Hippocampal formation (tissue), 2 donors: ENCODE results near the gene MADCAM1.
"Not testable (repeated sequence)": the region's sequence is repeated elsewhere in the genome, so short reads cannot be mapped to it uniquely, and the experiment has no call there.

Source experiments
- DNase-seq, 2 donors: peaks; one replicate each; lab custom pipeline; 2025; lab: John Stamatoyannopoulos, UW

MADCAM1 gene

DNA sequence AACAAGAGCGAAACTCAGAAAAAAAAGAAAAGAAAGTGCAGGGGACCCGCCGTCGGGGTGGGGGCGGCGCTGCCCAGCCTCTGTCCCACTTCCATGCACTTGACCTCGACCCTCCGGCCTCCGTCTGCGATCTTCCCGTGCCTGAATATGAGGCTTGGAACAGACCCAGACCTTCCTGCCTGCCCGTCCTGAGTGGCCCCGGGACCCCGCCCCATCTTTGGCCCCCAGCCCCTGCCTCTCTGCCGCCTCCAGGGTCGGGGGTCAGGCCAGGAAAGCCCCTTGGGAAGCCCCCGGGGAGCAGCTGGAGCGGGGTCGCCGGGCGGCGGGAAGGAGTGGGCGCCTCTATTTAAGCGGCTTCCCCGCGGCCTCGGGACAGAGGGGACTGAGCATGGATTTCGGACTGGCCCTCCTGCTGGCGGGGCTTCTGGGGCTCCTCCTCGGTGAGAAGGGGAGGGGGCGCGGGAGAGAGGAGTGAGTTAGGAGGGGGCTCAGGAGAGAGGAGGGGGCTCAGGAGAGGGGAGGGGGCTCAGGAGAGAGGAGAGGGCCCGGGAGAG is at the start of gene MADCAM1:
MADCAM1 (plus strand) TSS at position 375 of the 554 bp plus-strand sequence; CDS start at position 389, 14 bp downstream.
- DNase-seq: no peak

- DNase-seq: no peak
Observed at GRCh38 chr19:447064-447426, 49.2 kb upstream of the MADCAM1 start.

DNA sequence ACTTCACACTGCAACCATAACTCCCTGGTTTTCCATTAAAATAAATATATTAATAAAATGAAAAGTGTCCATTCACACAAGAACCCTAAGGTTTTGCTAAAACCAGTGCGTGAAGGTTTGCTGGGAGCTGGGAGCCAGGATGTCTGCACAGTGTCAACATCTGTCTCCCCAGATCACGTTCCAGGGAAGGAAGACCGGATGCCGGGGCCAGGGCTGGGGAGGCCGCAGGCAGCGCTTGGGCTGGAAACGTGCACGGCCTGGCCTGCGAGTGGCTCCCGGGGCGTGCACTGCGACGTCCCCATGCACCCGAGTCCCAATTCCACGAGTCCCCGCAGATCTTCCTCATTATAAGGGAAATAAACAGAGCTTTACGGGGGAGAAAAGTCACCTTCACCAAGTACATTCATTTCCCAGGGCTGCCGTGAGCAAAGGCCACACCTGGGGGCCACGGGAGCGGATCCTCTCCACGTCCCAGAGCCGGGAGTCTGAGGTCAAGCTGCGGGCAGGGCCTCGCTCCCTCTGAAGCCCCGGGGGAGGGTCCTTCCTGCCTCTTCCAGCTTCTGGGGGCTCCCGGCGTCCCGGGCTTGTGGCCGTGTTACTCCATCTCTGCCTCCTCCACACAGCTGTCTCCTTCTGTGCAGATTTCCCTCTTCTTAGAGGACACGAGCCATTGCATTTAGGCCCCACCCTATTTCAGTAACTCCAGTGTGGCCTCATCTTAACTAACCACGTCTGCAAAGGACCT is 48.3 kb upstream of the MADCAM1 start:
- no peak for DNase-seq

GRCh38 chr19:449916-450315 is 46.4 kb upstream of the MADCAM1 start:
- no peak for DNase-seq

- not testable (repeated sequence) for DNase-seq
Observed at GRCh38 chr19:450912-451481, 45.3 kb upstream of the MADCAM1 start.

- no peak for DNase-seq
Observed at GRCh38 chr19:452829-453228, 43.5 kb upstream of the MADCAM1 start.

- no peak for DNase-seq
Observed at GRCh38 chr19:453606-454005, 42.7 kb upstream of the MADCAM1 start.

GRCh38 chr19:455031-455705 is 41.1 kb upstream of the MADCAM1 start:
- no peak for DNase-seq

DNA sequence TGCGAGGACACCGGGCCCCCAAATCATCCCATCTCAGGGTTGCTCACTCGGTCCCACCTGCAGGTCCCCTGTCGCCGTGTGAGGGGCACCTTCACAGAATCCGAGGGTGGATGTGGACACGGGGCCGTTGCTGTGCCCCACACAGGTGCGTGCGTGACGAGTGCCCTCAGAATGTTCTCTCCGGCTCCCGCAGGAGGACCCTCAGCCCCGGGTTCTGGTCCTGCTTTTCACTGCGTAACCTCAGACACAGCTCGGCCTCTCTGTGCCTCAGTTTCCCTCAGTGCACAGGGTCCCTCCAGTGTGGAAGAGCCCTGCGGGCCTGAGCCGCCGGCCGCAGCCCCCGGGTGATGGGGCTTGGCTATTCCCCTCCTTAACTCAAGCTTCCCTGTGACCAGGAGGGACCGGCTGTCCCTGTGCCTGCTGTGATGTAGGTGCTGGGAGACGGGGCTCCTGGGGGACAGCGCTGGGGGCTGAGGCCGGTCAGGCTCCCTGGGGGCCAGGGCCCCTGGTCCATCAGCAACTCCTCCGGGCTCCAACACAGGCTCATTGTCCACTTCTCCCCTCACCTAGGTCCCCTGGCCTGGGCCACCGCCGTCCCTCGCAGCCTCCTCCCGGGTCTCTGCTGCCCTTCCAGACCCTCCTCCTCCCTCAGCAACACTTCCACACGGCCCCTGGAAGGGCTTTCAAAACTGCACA is 40.3 kb upstream of the MADCAM1 start:
- DNase-seq: no peak

DNA sequence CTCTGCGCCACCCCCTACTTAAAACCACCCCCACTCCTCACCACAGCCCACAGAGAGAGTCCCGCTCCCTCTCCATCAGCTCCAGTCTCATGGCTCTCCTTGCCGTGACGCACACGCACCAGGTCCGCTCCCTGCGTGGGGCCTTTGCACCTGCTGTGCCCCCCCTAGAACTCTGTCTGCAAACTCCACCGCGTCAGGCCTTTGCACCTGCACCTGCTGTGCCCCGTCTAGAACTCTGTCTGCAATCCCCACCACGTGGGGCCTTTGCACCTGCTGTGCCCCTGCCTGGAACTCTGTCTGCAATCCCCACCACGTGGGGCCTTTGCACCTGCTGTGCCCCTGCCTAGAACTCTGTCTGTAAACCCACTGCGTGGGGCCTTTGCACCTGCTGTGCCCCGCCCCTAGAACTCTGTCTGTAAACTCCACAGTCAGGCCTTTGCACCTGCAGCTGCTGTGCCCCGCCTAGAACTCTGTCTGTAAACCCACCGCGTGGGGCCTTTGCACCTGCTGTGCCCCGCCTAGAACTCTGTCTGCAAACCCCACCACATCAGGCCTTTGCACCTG is 39.7 kb upstream of the MADCAM1 start:
- DNase-seq: no peak

DNA sequence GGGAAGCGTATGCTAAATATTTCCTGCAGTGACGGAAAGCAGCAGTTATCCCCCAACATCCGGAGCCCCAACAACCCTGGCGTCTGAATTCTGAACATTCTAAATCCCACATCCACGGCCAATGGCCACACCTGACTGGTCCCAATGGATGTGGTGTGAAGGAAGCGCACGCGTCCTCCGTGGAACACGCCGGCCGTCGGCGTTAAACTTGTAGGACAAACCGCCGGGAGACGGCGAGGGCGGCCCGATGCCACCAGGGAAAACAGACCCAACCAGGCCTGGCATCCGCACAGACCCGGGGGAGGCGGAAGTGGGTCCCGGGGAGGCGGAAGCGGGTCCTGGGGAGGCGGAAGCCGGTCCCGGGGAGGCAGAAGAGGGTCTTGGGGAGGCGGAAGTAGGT is 38.6 kb upstream of the MADCAM1 start:
- DNase-seq: no peak

GRCh38 chr19:458091-459042 is 37.9 kb upstream of the MADCAM1 start:
- DNase-seq: no peak

DNA sequence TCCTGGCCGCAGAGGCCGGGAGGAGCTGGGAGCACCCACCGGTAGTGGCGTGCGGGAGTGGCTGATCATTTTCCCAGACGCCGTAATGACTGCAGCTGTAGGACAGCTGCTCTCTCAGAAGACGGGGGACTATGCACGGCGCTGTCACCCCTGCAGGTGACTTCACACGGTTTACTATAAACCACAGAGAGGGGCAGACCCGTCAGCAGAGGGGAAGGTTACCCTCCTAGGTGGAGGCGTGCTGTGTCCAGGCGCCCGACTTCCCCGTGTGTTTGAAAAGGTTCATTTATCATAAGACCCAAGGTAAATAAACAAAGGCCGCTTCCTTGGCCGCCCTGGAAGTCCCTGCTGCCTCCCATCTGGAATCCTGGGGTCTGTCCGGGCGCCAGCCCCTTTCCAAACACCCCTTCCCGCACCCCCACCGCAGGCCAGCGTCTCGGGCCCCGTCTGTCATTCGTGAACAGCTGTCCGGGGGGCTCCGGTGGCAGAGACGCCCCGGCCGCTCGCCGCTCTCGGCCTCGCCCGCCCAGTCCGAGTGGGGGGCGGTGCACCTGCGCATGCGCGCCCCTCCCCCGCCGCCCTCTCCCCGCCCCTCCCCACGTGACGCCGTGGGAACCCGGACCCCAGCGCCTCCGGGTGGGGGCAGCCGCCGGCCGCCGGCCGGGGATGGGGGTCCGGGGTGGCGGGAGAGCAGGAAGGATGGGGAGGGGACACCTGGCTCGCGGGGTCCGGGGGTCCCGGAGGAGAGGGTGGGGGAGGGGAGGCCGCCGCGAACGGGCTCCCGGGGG is 36.4 kb upstream of the MADCAM1 start:
- peak; percentile 37 to 67 for DNase-seq

DNA sequence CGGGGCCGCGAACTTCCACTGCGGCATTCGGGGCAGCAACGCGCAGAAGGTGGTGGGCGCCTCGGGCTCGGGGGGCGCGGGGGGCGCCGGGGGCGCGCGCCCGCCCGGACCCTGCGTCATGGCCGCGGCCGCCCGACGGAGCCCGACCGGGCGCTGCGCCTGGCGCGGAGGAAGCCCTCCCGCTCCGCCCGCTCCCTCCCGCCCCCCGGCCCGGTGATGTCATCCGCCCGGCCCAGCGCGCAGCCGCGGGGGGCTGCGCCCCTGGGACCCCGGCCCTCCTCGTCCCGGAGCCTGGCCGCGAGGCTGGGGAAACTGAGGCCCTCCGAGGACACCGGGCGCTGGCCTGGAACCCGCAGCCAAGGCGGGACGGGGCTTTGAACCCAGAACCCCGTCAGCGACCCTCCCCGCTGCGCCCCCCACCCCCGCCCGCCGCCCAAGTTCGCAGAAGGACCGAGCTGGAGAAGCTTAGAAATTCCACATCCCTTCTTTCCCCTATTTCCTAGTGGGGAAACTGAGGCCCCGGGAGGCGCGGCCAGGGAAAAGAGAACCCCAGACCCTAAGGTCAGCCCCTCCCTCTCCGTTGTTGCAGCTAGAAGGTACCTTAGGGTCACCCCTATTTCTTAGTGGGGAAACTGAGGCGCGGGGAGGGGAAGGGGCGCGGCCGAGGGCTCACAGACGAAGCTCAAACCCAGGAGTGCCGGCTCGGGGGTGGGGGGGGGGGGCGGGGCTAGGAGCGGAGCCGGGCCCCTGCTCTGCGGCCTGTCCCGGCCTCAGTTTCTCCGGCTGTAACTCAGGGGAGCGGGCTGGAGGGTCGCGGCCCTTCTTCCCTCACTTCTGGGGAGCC is 35.2 kb upstream of the MADCAM1 start, which contains the start of gene SHC2:
SHC2 (minus strand) TSS at position 157 of the 844 bp plus-strand sequence; CDS start at position 120, 37 bp downstream.
- DNase-seq: peak in 1 of 2 donors; percentile 37

- no peak for DNase-seq
Observed at GRCh38 chr19:461721-462551, 34.4 kb upstream of the MADCAM1 start.

DNA sequence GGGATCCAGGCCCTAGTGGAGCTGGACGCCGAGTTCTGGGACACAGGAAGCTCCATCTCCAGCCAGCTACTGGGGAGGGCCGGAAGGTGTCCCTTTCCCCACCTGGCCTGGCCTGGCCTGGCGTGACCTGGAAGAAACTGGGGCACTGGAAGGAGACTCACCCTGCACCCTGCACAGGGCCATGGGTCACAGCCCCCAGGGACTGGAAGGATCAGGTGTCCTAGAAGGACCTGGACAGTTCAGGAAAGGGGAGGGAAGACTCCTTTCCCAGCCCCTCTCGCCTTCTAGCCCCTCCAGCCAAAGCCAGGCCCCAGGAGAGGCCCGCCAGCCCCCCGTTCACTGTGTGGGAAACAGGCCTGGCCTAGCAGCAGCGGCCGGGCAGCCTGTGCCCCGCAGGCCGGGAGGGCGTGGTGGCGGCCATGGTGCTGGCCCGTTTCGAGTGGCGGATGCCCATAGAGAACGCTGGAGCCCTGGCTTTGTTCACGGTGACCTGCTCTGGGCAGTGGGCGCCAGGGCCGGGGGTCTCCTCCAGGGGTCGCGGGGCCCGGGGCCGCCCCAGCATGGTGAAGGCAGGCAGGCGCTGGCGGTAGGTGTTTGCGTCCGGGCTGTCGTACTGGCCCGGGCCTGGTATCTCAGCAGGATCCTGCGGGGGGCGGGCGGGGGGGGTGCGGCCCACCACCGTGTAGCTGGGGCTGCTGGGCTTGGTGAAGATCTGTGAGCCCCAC is 32.6 kb upstream of the MADCAM1 start:
- DNase-seq: no peak

DNA sequence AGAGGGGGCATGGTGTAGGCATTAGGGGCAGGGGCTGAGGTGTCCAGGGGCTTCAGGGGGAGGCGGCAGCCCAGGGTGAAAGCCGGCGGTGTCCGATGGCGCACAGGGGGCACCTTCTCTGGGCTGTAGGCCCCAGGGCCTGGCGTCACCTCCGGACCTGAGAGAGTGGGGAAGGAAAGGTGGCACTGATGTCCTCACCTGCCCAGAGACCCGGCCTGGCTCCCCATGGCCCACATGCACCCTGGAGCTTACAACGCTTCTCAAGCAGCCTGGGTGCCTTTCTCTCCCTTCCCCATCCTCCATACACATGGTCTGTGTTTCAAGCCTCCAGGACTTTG is 32.1 kb upstream of the MADCAM1 start:
- no peak for DNase-seq
